ENCODE measurements around the gene RETREG1.

- TF ChIP-seq, protein P1, sequence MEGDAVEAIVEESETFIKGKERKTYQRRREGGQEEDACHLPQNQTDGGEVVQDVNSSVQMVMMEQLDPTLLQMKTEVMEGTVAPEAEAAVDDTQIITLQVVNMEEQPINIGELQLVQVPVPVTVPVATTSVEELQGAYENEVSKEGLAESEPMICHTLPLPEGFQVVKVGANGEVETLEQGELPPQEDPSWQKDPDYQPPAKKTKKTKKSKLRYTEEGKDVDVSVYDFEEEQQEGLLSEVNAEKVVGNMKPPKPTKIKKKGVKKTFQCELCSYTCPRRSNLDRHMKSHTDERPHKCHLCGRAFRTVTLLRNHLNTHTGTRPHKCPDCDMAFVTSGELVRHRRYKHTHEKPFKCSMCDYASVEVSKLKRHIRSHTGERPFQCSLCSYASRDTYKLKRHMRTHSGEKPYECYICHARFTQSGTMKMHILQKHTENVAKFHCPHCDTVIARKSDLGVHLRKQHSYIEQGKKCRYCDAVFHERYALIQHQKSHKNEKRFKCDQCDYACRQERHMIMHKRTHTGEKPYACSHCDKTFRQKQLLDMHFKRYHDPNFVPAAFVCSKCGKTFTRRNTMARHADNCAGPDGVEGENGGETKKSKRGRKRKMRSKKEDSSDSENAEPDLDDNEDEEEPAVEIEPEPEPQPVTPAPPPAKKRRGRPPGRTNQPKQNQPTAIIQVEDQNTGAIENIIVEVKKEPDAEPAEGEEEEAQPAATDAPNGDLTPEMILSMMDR (conservative IDR thresholded peaks at IDR 0.05; ENCODE audit: low read depth in 2 of 2) = no peak
- TF ChIP-seq CREB1 (CRISPR knock-in tag; IDR thresholded peaks at IDR 0.05; ENCODE audit: low read depth) (no peak), POLR2AphosphoS5 (IDR thresholded peaks at IDR 0.05; ENCODE audit: low read depth) (no peak), JUNB (IDR thresholded peaks at IDR 0.05; ENCODE audit: unreplicated experiment) (no peak), EZH2phosphoT487 (IDR thresholded peaks at IDR 0.05; ENCODE audit: unreplicated experiment) (no peak), REST (IDR thresholded peaks at IDR 0.05; ENCODE audit: unreplicated experiment) (no peak), ETS1 (IDR thresholded peaks at IDR 0.05) (no peak), STAT1 (IDR thresholded peaks at IDR 0.05; ENCODE audit: unreplicated experiment) (no peak), EZH2 (IDR thresholded peaks at IDR 0.05; ENCODE audit: low read depth, unreplicated experiment) (no peak), ZNF331 (CRISPR knock-in tag; IDR thresholded peaks at IDR 0.05; ENCODE audit: low read depth) (no peak), ZNF462 (CRISPR knock-in tag; IDR thresholded peaks at IDR 0.05) (no peak), NANOG (IDR thresholded peaks at IDR 0.05; ENCODE audit: borderline replicate concordance) (no peak), ZNF114 (CRISPR knock-in tag; IDR thresholded peaks at IDR 0.05) (no peak)
Observed at GRCh38 chr5:16666130-16666882, 49.5 kb upstream of the RETREG1 start.

Data from GM23338 (cell line).